Prostate gland (tissue), 2 donors: ENCODE data around the gene OOSP4A. TPM values are rescaled to one million over a fixed set of nuclear protein-coding genes. Genes with fewer than 3 reads are reported as not detected.

Experiments used
- DNase-seq: peaks from one replicate; pipeline ENCODE4 v3.0.0-alpha.2; 2019; ENCODE audit warnings: low spot score
- H3K27ac ChIP-seq, 2 donors: fragments of 200-600 bp; sonication (generic); 2 replicates each; pipeline ENCODE4 v1.5.1; 2017 to 2019
- H3K27me3 ChIP-seq: fragments of 200-600 bp; sonication (generic); replicated peaks from 2 replicates; pipeline ENCODE4 v1.5.1; 2019; ENCODE audit not compliant: insufficient read depth
- H3K36me3 ChIP-seq, 2 donors: fragments of 200-600 bp; sonication (generic); 1 replicate in 1 of 2; 2 replicates in 1 of 2; pipeline versions ENCODE4 v1.5.1 to v1.8.1; 2017 to 2019
- H3K4me1 ChIP-seq: fragments of 200-600 bp; sonication (generic); replicated peaks from 2 replicates; pipeline ENCODE4 v1.5.1; 2019
- H3K4me3 ChIP-seq, 2 donors: fragments of 200-600 bp; sonication (generic); 2 replicates each; pipeline ENCODE4 v1.5.1; 2017 to 2019
- H3K9me3 ChIP-seq: fragments of 200-600 bp; sonication (generic); 2 replicates; pipeline ENCODE4 v1.5.1; 2017
- POLR2A ChIP-seq: fragments of 450-650 bp; IDR thresholded peaks from one replicate; pipeline ENCODE4 v1.6.1; 2016; ENCODE audit warnings: antibody characterized with exemption, mild to moderate bottlenecking
- POLR2AphosphoS5 ChIP-seq: sonication (generic); formaldehyde crosslinking; IDR thresholded peaks from one replicate; pipeline ENCODE4 v1.6.1; 2017; ENCODE audit warnings: antibody characterized with exemption
- WGBS: methylation state at CpG from one replicate; pipeline ENCODE4 v1.1.5; 2018; 5-methylcytosine and 5-hydroxymethylcytosine counted together
- intact Hi-C: fragments of 100-400 bp; cut with DNase I; formaldehyde crosslinking; loops from one replicate; pipeline ENCODE4 v1.14.2; 2022
- total RNA-seq, 2 donors: library from RNA; depleted of rRNA; stranded (reverse); fragments of >200 nt; gene quantifications; one replicate each; pipeline ENCODE4 v1.1.0, GENCODE V29; 2016
- TF ChIP-seq, protein P1 (sequence below), 4 experiments: fragments of 200-600 bp in 2 of 4; fragments of 450-650 bp in 2 of 4; sonication (generic) in 2 of 4; IDR thresholded peaks; 1 replicate in 3 of 4; 2 replicates in 1 of 4; pipeline ENCODE4 v1.5.1; 2016 to 2019; ENCODE audit warnings: antibody characterized with exemption in 4 of 4, mild to moderate bottlenecking in 2 of 4, moderate library complexity in 2 of 4

The OOSP4A gene
- not detected for total RNA-seq

DNA sequence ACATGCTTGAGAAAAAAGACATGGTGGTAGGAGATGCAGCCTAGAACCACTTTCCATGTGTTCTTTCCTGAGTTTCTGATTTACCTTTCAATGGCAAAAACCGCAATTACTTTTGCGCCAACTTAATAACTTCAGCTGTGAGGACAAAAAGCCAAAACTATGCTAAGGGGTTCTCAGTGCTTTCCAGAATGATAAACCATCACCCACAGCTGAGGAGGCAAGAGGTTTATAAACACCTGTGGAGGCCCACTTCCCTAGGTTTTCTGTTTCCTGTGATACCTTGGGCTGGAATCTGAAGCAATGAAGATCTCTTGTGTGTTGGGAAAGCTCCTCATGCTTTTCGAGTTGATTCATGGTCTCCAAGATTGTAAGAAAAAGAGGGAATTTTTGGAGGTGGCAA, at the start of gene OOSP4A:
OOSP4A (plus strand) TSS at position 301 of the 400 bp plus-strand sequence; CDS start at position 301, 0 bp downstream.
- H3K27ac ChIP-seq: no peak within 1 kb of the TSS
- no peaks in the 10 kb centered on the region for H3K27me3 ChIP-seq
- DNase-seq: no peak
- no peak within 1 kb of the TSS for H3K4me3 ChIP-seq
- 83% methylated on average over 3 of the region's 3 CpGs for WGBS
- no peaks in the 10 kb centered on the region for H3K36me3 ChIP-seq
- no peaks in the 10 kb centered on the region for H3K9me3 ChIP-seq
- intact Hi-C loops: no loop called here
- H3K4me1 ChIP-seq: no peaks in the 10 kb centered on the region
- TF ChIP-seq, protein P1, sequence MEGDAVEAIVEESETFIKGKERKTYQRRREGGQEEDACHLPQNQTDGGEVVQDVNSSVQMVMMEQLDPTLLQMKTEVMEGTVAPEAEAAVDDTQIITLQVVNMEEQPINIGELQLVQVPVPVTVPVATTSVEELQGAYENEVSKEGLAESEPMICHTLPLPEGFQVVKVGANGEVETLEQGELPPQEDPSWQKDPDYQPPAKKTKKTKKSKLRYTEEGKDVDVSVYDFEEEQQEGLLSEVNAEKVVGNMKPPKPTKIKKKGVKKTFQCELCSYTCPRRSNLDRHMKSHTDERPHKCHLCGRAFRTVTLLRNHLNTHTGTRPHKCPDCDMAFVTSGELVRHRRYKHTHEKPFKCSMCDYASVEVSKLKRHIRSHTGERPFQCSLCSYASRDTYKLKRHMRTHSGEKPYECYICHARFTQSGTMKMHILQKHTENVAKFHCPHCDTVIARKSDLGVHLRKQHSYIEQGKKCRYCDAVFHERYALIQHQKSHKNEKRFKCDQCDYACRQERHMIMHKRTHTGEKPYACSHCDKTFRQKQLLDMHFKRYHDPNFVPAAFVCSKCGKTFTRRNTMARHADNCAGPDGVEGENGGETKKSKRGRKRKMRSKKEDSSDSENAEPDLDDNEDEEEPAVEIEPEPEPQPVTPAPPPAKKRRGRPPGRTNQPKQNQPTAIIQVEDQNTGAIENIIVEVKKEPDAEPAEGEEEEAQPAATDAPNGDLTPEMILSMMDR (IDR thresholded peaks at IDR 0.05): no peak
- TF ChIP-seq POLR2AphosphoS5: no peak
- no peak for TF ChIP-seq POLR2A

- Histone ChIP-seq H3K4me3 (no peak overlapping the region), H3K27me3 (no peaks in the 10 kb centered on the region), H3K9me3 (no peaks in the 10 kb centered on the region), H3K27ac (no peak overlapping the region), H3K36me3 (no peaks in the 10 kb centered on the region), H3K4me1 (no peaks in the 10 kb centered on the region)
- WGBS: 81% methylated on average over 2 of the region's 2 CpGs
- intact Hi-C loops: loop anchor here (10.0 kb wide), 1 partner anchor 64 kb away; no protein-coding TSS in a partner anchor
- no peak for DNase-seq
- TF ChIP-seq POLR2AphosphoS5 (no peak), POLR2A (no peak)
- TF ChIP-seq, protein P1 (IDR thresholded peaks at IDR 0.05): no peak
Measured at GRCh38 chr11:59918480-59918879, 45.4 kb upstream of the OOSP4A start.

- no peaks in the 10 kb centered on the region for H3K9me3 ChIP-seq
- TF ChIP-seq, protein P1 (IDR thresholded peaks at IDR 0.05): peak in 3 of 4 experiments; percentile 27 to 45 (median 28)
- TF ChIP-seq POLR2AphosphoS5 (no peak), POLR2A (no peak)
- no peak overlapping the region for H3K4me3 ChIP-seq
- H3K27me3 ChIP-seq: no peaks in the 10 kb centered on the region
- H3K4me1 ChIP-seq: no peaks in the 10 kb centered on the region
- H3K36me3 ChIP-seq: no peaks in the 10 kb centered on the region
- 39% methylated on average over 3 of the region's 3 CpGs for WGBS
- intact Hi-C loops: loop anchor here (10.0 kb wide), 1 partner anchor 64 kb away; no protein-coding TSS in a partner anchor
- no peak for DNase-seq
- no peak overlapping the region for H3K27ac ChIP-seq
Measured at GRCh38 chr11:59918987-59919589, 44.7 kb upstream of the OOSP4A start.

DNA sequence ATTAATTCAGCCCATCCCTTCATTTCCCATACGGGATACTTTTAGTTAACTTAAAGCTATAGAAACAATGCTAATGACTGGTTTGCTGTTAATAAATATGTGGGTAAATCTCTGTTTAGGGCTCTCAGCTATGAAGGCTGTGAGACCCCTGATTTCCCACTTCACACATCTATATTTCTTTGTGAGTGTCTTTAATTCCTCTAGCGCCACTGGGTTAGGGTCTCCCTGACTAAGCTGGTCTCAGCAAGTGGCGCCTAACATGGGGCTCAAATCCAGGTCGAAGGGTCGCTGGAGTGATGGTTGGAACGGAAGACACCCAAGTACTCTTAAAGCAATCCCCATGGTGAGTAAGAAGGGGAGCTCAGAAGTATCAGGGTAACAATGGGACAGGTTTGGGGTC, 40.0 kb upstream of the OOSP4A start:
- no peaks in the 10 kb centered on the region for H3K9me3 ChIP-seq
- TF ChIP-seq POLR2AphosphoS5: no peak
- TF ChIP-seq, protein P1 (IDR thresholded peaks at IDR 0.05): no peak
- no peak for TF ChIP-seq POLR2A

DNA sequence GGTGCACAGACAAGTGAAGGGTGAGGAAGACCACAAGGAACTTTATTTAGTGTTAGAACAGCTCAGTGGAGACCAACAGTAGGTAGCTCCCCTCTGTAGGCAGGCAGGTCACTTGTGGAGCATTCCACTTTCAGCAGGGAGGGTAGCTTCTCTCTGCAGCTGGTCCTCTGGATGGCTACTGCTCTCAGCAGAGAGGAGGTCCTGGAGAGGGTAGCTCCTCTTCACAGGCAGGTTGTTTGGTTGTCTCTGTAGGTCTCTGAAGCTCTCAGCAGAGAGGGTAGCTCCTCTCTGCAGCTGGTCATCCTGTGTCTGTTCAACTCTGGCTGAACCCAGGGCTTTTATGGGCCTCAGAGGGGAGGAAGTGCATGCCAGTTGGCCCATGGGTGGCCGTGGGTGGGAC, 32.1 kb upstream of the OOSP4A start:
- no peaks in the 10 kb centered on the region for H3K27me3 ChIP-seq
- TF ChIP-seq, protein P1 (IDR thresholded peaks at IDR 0.05): no peak
- TF ChIP-seq POLR2A: no peak
- TF ChIP-seq POLR2AphosphoS5: no peak
- no peak overlapping the region for H3K27ac ChIP-seq
- no peaks in the 10 kb centered on the region for H3K36me3 ChIP-seq
- DNase-seq: no peak
- H3K4me1 ChIP-seq: no peaks in the 10 kb centered on the region
- intact Hi-C loops: no loop called here
- H3K4me3 ChIP-seq: no peak overlapping the region
- WGBS: 89% methylated on average over 1 of the region's 1 CpG
- no peaks in the 10 kb centered on the region for H3K9me3 ChIP-seq

More for the DNA sequence above, 40.0 kb upstream of the OOSP4A start:
- Histone ChIP-seq H3K27me3 (no peaks in the 10 kb centered on the region), H3K4me1 (no peaks in the 10 kb centered on the region), H3K36me3 (no peaks in the 10 kb centered on the region), H3K27ac (no peak overlapping the region), H3K4me3 (no peak overlapping the region)
- 95% methylated on average over 6 of the region's 6 CpGs for WGBS
- DNase-seq: no peak
- intact Hi-C loops: no loop called here
